Measurements from ENCODE around the gene GPAT2.
"Not testable (repeated sequence)": the region's sequence is repeated elsewhere in the genome, so short reads cannot be mapped to it uniquely, and the experiment has no call there.

DNA sequence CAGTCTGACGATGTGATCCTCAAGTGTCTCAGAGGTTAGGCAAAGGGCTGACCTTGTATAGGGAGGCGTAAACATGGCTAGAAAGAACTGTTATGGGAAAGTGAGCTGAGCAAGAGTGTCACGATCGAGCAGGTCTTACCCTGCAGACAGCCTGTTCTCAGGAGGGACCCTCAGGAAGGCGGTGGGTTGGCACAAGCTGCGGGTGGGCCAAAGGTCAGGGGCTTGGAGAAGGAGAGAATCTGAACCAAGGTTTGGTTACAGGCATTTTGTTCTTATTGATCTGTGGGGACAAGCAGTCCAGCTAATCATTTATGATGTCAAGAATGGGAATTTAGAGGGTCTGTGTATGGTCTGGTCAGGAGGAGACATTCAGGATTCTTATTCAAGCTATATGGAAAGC is 26.7 kb downstream of the GPAT2 start:
- TF ChIP-seq CTCF (conservative IDR thresholded peaks at IDR 0.05; ENCODE audit: low read length); EZH2phosphoT487 (IDR thresholded peaks at IDR 0.05; ENCODE audit: borderline replicate concordance): not testable (repeated sequence)
